HT-29 (cell line): Measurements from ENCODE around the gene ADAMTSL3. TPM values are rescaled to one million over a fixed set of nuclear protein-coding genes. Genes with fewer than 3 reads are reported as not detected.
A peak's percentile ranks its signal among the peaks of the same experiment; 100 is the strongest.
"Not testable (repeated sequence)": the region's sequence is repeated elsewhere in the genome, so short reads cannot be mapped to it uniquely, and the experiment has no call there.

ENCODE experiments used
- DNase-seq: peaks from one replicate; pipeline ENCODE4 v3.0.0-alpha.2; 2015; ENCODE audit warnings: low spot score
- total RNA-seq: library from RNA; depleted of rRNA; stranded (reverse); fragments of >200 nt; shearing (Covaris generic); gene quantifications from 2 replicates; pipeline ENCODE4 v1.2.3, GENCODE V29; 2014

ADAMTSL3 gene
- total RNA-seq, 1 experiment from 2014 or later: not detected

DNA sequence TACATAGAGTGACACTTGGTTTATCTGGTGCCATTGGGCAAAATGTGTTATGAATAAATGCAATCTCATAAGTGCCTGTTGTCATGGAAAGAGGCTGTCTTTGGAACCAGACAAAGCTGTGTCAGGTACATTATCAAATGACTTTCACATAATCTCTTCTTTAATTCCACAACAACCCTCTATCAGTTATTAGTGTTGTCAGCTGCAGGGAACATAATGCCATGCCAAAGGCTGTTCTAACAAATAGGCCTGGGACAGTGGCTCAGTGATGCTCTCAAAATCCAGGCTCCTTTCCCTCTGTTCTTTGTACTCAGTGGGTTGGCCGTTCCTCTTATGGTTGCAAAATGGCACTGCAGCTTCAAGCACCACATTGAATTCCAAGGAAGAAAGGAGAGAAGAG lies 91.8 kb downstream of the ADAMTSL3 start:
- no peak for DNase-seq

DNA sequence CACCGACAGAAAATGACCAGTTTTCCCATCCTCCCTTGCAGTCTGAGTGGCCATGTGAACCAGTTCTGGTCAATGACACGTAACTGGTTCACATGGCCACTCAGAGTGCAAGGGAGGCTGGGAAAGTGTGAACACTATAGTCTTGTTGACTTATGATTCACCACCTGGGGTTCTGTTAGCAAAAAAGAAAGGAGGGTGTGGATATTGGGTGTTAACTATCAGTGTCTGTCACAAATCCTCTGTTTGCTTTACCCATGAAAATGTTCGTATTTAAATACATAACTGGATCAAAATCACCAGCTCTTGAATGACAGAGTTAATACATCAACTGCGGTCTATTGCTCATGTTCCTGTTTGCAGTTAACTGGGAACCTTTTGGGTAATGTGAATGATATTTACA lies 92.3 kb downstream of the ADAMTSL3 start:
- no peak for DNase-seq

DNA sequence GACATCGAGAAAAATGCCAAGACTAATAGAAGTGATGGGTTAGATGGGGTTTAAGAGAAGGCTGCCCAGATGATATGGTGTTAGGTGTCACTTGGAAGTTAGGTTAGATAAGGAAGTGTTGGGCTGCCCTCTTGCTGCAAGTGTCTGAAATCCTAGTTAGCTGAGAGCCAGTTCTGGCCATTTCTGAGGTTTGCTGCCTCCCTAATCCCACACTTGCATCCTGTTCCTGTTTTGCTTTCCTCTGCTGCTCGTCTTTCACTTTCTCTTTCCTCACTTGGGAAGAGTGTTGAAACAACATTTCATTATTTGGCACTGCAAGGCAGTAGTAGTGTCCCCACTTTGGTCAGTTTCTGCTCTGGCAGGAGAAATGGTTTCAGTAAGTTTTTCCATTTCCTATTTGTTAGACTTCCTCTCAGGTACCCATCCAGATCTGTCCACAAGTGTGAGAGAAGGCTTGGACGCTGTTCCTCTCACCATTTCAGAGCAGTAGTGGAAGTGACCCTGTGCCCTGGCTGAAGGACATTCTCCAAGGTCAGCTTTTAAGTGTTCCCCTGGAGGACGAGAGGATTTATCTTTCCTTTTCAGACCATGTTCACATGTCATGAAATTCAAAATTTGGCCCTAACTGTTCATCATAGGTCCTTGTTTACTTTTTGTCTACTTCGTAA lies 93.3 kb downstream of the ADAMTSL3 start:
- peak; percentile 64 for DNase-seq

DNA sequence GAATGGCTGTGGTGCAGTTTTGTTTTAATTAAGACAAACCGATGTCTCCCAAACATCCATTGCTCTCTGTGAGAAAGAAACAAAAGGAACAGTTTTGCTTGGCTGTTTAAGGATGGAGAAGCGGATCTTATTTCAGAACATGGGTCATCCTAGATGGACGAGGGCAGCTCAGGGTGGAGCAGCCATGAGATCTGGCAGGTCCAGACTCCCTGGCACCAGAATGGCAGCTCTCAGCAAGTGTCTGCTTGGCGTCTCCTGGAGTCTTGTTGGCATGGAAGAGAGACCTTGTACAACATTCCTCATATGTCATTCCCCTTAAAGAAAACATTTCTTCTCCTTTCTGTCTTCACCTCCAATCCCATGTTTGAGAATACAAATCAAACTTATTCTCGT lies 93.8 kb downstream of the ADAMTSL3 start:
- DNase-seq: no peak

DNA sequence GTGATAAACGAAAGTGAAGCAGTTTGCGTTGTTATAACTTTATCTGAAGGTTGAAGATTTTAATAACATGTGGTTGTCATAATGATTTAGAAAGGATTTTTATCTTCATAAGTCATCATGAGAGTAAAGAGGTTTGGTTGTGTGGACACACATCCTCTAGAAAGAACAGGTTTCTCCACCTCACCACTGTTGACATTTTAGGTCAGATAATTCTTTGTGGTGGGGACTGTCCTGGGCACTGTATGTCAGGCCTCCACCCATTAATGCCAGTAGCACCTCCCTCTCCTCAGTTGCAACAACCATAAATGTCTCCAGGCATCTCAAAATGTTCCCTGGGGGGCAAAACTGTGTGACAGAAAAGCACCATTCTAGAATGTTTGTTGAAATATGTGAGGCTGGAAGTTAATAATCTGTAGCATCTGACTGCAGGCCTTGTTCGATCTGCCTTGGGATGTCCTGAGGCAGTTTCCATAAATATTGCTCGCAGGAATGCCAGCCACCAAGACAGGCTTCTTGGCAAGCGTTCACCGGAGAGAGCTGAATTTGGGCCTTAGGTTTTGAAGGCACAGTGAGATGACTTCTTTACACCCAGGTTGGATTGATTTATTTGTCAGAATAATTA lies 100.1 kb downstream of the ADAMTSL3 start:
- peak; percentile 88 for DNase-seq

DNA sequence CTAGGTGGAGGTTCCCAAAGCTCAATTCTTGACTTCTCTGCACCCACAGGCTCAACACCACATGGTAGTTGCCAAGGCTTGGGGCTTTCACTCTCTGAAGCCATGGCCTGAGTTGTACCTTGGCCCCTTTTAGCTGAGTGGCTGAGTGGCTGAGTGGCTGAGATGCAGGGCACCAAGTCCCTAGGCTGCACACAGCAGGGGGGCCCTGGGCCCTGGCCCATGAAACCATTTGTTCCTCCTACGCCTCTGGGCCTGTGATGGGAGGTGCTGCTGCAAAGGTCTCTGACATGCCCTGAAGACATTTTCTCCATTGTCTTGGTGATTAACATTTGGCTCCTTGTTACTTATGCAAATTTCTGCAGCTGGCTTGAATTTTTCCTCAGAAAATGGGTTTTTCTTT lies 103.4 kb downstream of the ADAMTSL3 start:
- not testable (repeated sequence) for DNase-seq

DNA sequence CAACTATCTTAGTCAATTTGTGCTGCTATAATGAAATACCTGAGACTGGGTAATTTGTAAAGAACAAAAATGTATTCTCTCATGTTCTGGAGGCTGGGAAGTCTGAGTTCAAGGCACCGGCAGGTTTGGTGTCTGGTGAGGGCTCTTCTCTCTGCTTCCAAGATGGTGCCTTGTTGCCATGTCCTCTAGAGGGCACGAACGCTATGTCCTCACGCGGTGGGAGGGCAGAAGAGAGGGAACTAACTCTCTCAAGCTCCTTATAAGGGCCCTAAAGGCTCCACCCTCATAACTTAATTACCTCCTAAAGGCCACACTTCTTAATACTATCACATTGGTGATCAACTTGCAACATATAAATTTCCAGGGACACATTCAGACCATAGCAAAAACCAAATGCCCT lies 108.4 kb downstream of the ADAMTSL3 start:
- no peak for DNase-seq

DNA sequence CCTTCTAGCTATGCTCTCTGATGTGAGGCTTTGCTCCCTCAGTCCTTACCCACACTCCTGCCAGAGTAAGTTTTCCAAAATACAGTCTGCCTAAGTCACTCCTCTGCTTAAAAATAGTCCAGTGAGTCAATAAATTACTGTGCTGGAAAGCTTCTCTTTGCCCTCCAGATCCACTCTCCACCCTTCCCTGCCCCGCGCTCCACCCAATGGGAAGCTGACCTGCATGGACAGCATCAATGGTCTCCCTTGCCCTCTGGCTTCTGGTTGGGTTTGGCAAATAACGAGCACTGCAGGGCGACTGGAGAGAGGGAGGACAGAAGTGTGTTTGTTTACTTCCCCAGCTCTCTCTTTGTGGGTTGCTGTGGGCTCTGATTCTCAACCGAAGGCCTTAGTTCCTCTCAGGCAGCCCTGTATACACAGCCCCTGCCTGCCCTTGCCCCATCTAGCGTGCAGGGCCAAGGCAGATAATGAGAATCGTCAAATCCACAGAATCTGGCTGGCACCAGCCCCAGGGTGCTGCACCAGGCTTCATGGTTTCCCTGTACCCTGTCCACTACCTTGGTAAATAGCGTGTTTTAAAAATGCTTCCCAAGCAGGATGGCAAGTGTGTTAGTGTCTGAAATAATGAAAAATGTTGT lies 110.4 kb downstream of the ADAMTSL3 start:
- peak; percentile 61 for DNase-seq

DNA sequence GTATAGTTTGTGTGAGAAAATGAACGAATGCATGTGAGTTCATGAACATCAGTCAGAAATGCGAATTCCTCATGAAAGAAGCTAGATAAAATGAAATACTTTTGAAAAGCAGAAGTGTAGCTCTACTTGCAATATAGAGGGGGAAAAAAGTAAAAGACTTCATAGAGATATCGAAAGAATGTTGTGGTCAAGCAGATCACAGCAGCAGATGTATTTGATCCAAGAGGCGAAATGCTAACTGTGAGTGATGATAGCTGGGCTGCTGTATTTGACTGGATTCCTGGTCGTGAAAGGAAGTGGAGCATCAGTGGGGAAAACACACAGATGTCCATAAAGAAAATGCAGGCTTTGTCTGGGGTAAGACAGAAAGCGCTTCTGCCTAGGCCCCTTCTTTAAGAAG lies 112.4 kb downstream of the ADAMTSL3 start:
- no peak for DNase-seq

DNA sequence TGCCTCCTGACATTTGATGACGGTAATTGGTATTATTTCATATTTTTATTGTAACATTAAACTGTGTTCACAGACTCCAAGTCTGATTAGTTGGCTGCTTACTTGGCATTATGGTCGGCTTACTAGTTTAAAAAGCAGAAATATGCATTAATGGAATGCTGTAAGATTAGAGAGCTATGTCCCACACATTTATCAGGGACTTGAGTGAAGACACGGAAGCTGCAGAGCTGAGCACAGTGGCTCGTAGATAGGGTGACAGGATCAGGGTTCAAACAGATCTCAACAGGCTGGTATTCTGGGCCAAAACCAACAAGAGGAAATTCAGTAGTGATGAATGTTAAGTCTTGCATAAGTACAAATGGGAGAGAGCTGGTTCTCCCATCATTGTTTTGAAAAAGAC lies 113.8 kb downstream of the ADAMTSL3 start:
- no peak for DNase-seq

DNA sequence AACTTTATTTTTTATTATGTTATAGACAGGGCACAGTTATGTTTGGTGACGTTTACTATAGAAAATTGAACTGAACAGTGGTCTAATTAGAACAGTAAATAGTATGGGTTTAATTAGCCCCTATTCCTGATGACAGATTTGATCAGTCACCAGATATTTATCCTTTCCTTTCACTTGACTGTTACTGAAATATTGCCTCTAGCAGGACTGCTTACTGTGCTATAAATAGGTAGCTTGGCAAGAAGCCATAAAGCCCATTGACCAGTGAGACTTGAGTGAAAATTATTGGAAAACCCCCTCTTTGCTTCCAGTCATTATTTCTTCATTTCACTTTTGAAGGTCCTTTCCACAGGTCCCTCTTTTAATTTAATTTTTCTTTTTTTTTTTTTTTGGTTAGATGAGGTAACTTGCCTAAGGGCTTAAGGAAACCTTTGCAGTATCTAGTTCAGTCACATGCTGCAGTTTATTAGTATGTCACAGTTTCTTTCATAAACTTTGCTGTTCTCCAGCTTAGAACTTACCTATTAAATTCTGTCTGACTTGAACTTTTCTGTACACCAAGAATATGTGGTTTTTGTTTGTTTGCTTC lies 115.6 kb downstream of the ADAMTSL3 start:
- DNase-seq: no peak

DNA sequence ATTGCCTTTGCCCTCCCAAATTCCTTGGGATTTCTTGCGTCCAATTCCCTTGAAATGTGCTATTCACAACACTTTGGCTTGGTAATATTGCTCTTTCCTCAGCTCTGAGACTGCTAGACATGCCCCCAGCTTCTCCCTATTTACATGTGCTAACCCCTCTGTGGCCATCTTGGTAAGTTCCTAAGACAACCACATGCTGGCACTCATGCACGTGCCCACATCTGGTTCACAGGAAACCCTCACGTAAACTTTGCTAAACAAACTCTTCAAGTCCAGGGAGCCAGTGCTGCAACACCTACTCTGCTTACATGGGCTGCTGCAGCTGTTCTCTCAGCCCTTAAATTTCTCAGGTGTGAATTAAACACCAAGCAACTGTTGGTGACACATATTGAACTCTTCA lies 121.8 kb downstream of the ADAMTSL3 start:
- no peak for DNase-seq

DNA sequence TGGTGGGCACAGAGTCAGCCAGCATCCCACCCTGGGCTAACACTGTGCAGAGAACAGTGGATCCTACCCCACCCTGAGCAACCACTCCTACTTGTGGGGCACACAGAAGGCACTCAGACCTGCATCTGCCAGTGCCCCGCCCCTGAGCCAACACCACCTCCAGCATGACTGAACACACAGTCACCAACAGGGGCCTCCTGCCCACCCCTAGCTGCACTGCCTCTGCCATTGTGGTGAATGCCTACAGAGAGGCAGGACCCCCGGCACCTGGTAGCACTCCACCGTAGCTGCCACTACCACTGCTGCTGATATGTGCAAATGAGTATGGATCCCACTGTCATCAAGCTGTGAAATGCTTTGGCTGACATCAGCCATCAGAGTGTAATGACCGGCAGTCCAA lies 123.1 kb downstream of the ADAMTSL3 start:
- DNase-seq: no peak

DNA sequence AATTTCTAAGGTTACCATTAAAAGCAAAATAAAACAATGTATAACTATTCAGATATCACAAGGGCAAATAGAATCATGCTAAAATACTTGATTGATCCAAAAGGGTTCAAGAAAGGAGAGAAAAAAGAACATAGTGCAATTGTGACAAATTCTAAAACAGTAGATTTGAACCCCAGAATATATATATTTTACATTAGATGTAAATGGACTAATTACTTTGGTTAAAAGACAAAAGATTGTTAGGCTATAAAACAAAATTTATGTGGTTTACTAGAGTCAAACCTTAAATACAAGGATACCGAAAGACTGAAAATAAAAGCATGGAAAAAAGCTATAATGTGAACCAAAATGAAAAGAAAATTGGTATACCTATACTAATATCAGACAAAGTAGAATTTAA lies 129.3 kb downstream of the ADAMTSL3 start:
- no peak for DNase-seq

DNA sequence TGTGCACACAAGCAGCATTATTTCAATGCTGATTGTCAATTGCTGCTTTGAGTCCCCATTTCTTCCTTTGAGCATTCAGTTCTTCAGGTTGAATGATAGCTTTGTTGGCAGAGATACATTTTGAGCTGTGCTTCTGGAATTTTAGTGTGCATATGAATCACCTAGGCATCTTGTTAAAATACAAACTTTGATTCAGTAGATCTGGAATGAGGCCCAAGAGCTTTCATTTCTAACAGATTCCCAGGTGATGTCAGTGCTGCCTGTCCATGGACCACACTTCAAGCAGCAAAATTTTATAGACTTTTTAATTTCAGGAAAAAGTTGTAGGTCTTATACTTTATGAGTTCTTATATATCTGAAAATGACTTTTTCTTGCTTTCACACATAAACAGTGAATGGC lies 131.1 kb downstream of the ADAMTSL3 start:
- DNase-seq: peak; percentile 53

DNA sequence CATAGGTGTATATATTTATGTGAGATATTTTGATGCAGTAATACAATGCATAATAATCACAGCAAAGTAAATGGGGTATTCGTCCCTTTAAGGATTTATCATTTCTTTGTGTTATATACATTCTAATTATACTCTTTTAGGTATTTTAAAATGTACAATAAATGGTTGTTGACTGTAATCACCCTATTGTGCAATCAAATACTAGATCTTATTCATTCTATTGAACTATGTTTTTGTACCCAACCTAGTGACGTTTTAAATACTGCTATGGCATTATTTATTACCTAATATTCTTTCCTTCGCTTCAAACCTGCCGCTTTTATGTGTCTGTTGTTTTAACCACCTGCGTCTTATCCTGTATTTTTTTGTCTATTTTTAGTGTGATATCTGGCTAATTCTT lies 132.4 kb downstream of the ADAMTSL3 start:
- DNase-seq: no peak

DNA sequence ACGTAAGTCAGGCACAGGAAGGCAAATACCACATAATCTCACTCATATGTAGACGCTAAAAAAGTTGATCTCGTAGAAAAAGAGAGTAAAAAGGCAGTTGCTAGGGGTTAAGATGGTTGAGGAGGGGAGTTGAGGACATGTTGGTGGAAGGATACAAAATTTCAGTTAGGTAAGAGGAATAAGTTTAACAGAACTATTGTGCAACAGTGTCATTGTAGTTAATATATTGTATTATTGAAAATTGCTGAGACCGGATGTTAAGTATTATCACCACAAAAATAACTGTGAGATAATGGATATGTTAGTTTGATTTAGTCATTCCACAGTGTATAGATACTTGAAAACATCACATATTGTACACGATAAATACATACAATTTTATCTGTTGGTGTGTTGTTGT lies 139.1 kb downstream of the ADAMTSL3 start:
- no peak for DNase-seq

DNA sequence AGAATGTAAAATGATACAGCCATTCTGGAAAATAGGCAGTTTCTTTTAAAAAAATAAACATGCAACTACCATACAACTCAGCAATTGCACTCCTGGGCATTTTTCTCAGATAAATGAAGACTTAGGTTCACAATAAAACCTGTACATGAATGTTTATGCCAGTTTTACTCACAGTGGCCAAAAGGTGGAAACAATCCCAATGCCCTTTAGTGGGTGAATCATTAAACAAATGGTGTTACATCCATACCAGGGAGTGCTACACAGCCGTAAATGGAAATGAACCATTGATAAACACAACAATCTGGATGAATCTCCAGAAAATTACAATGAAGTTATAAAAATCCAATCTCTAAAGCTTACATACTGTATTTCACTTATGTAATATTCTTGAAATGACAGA lies 140.3 kb downstream of the ADAMTSL3 start:
- DNase-seq: no peak

DNA sequence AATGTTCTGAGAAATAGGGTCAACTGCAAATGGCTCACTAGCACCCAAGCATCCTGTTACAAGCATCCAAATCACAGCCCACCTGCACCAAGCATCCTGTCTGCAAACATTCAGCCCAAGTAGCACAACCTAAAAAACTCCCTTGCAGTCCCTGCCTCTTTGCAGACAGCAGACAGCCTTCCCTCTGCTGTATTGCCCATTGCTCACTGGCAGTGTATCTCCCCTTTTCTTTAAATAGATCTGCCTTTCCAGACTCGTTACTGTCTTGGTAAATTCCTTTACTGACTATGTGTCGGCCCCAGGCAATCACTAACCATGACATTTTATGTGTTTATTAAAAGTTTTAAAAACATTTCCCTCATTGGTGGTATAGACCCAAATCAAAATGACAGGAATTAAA lies 155.4 kb downstream of the ADAMTSL3 start:
- no peak for DNase-seq

DNA sequence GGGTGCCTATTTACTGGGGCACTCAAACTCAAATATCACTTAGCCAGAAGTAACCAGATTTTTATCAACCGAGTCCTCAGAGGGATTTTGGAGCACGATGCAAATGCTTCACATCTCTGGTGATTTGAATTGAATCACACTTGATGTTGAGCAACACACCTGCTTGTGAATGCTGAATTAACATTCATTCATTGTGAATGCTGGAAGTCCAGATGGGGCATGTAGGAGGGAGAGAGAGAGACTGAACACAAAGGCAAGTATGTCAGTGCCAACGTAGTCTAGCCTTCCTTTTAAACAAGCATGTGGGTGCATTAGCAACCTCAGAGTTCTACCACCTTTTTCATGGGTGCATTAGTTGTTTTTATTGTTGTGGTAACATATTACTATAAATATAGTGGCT lies 156.2 kb downstream of the ADAMTSL3 start:
- DNase-seq: no peak

DNA sequence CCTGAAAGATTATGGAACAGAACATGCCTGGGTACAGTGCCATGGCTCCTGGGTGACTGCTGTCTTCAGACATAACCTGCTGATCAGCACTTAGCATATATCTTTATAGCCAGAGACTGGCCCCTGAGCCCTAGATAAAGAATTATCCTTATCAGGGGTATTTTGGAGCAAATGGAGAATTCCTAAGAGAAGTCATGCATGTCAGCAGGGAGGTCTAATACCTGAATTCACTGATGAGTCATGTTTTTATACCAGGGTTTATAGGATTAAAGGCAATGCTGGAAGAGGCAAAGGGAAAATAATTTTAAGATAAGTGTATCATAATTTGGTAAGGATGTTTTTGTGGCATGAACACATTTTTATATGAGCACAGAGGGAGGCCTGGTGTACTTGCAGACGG lies 159.8 kb downstream of the ADAMTSL3 start:
- DNase-seq: no peak

DNA sequence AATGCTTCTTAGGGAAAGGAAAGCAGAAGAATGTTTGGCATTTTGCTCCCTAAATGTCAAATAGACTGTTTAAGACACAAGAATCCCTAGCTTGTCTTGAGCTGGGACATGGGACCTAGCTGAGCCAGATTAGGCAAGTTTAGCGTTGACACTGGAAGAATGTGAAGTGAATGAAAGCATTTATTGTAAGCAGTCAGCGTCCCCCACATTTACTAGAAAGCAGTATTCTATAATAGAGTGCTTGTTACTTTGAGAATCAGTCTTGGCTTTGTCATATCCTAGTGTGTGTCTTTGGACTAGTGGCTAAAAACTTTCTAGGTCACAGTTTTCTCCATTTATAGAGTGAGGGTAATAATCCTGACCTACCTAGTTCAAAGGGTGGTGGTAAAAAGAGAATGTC lies 161.6 kb downstream of the ADAMTSL3 start:
- DNase-seq: no peak
